Fibroblast of lung (primary cell): Measurements from ENCODE around the gene PON3. TPM values are rescaled to one million over a fixed set of nuclear protein-coding genes. Genes with fewer than 3 reads are reported as not detected.

ENCODE experiments used
- DNase-seq, 2 donors: peaks; one replicate each; pipeline versions ENCODE4 v3.0.0 to v3.0.0-alpha.2; 2010; ENCODE audit warnings: low read depth in 2 of 2
- H2AFZ ChIP-seq: 2 replicates; pipeline ENCODE4 v1.5.1; 2012; ENCODE audit warnings: low read length, control low read depth, inconsistent platforms
- H3K27ac ChIP-seq: 2 replicates; pipeline ENCODE4 v1.5.1; 2011; ENCODE audit warnings: low read length, control low read depth; ENCODE audit not compliant: insufficient read depth
- H3K27me3 ChIP-seq: 2 replicates; pipeline ENCODE4 v1.5.1; 2011; ENCODE audit warnings: mild to moderate bottlenecking, low read length; ENCODE audit not compliant: control insufficient read depth, insufficient read depth
- H3K36me3 ChIP-seq: 2 replicates; pipeline ENCODE4 v1.5.1; 2011; ENCODE audit warnings: low read length; ENCODE audit not compliant: control insufficient read depth, insufficient read depth
- H3K4me1 ChIP-seq: 2 replicates; pipeline ENCODE4 v1.5.1; 2011; ENCODE audit warnings: low read length; ENCODE audit not compliant: control insufficient read depth, insufficient read depth; ENCODE audit errors: extremely low read depth
- H3K4me2 ChIP-seq: 2 replicates; pipeline ENCODE4 v1.5.1; 2011; ENCODE audit warnings: low read length, control low read depth; ENCODE audit not compliant: insufficient read depth; ENCODE audit errors: extremely low read depth
- H3K4me3 ChIP-seq, 4 experiments: fragments of 200-600 bp in 1 of 4; sonication (generic) in 1 of 4; replicated peaks in 1 of 4; 2 replicates each; pipeline ENCODE4 v1.5.1; 2011 to 2016; ENCODE audit warnings: low read length in 4 of 4, low read depth in 3 of 4, mild to moderate bottlenecking in 3 of 4, control low read depth in 2 of 4, inconsistent platforms in 1 of 4, mixed read lengths in 1 of 4; ENCODE audit not compliant: insufficient read depth in 1 of 4; ENCODE audit errors: control extremely low read depth in 1 of 4
- H3K79me2 ChIP-seq: 2 replicates; pipeline ENCODE4 v1.5.1; 2012; ENCODE audit warnings: mild to moderate bottlenecking, low read length, inconsistent platforms; ENCODE audit not compliant: control insufficient read depth, insufficient read depth
- H3K9ac ChIP-seq: 2 replicates; pipeline ENCODE4 v1.5.1; 2011; ENCODE audit warnings: mild to moderate bottlenecking, low read length, control low read depth; ENCODE audit not compliant: insufficient read depth
- H3K9me3 ChIP-seq: 2 replicates; pipeline ENCODE4 v1.5.1; 2012; ENCODE audit warnings: low read depth, low read length; ENCODE audit not compliant: control insufficient read depth, insufficient read depth
- H4K20me1 ChIP-seq: 2 replicates; pipeline ENCODE4 v1.5.1; 2011; ENCODE audit warnings: low read length; ENCODE audit not compliant: control insufficient read depth, insufficient read depth; ENCODE audit errors: extremely low read depth
- CTCF ChIP-seq, 2 donors: IDR thresholded peaks in 1 of 2; conservative IDR thresholded peaks in 1 of 2; 1 replicate in 1 of 2; 2 replicates in 1 of 2; pipeline ENCODE4 v1.5.1; 2011 to 2012; ENCODE audit warnings: low read length in 2 of 2, control low read depth in 1 of 2, inconsistent platforms in 1 of 2, low read depth in 1 of 2, mild to moderate bottlenecking in 1 of 2
- EZH2 ChIP-seq: IDR thresholded peaks from 2 replicates; pipeline ENCODE4 v1.5.1; 2012; ENCODE audit warnings: low read length, control low read depth, mild to moderate bottlenecking; ENCODE audit errors: missing control alignments
- polyA plus RNA-seq, 2 donors: library from polyadenylated mRNA; depleted of rRNA in 1 of 2; stranded (reverse) in 1 of 2; unstranded in 1 of 2; fragments of >200 nt; gene quantifications; 2 replicates each; pipeline ENCODE4 v1.2.1, GENCODE V29; 2011 to 2012; ENCODE audit warnings: missing spikeins in 1 of 2
- total RNA-seq: library from RNA; depleted of rRNA; stranded (reverse); fragments of >200 nt; gene quantifications from 2 replicates; pipeline ENCODE4 v1.2.1, GENCODE V29; 2014

Gene PON3
- total and polyA plus RNA-seq, 2 donors (not counting 1 experiment from before 2014, with no cell fraction given), result under 0.01 to 0.50 TPM

DNA sequence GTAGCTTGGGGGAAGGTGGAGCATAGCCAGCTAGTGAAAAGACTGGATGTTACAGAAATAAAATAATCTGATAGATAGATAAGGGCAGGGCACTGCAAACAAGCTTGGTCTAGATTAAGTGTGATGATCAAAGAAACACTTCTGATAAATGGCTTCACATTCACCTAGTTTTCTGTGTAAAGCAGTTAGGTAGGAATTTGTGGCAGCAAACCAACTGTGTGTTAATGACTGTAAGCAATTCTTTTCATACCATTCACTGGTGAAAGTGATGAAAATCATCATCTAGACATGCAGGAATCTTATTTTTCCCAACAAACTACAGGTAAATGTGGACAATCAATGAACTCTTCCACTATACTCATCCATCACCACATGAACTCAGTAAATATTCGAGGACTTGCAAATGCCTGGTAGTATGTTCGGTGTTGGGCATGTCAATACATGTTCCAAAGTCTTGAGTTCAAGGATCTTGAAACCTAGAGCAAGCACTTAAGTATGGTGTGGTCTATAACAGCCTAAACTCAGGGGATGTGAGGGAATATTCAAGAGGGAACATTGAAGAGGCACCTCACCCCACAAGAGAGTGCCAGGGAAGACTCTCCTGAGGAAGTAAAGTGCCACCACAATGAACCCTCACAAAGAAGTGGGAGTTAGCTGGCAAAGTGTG is 20.5 kb downstream of the PON3 start:
- H2AFZ ChIP-seq, result no peak overlapping the region
- no peak overlapping the region for H3K27ac ChIP-seq
- no peak overlapping the region for H3K9ac ChIP-seq
- no peaks in the 10 kb centered on the region for H3K79me2 ChIP-seq
- DNase-seq, result peak in 1 of 2 donors; percentile 11
- no peaks in the 10 kb centered on the region for H3K27me3 ChIP-seq
- no peak for TF ChIP-seq EZH2
- no peak for TF ChIP-seq CTCF (conservative IDR thresholded peaks at IDR 0.05 in 1 of 2, IDR thresholded peaks at IDR 0.05 in 1 of 2; ENCODE audit: low read depth in 1 of 2, low read length in 2 of 2)
- H4K20me1 ChIP-seq, result no peaks in the 10 kb centered on the region
- no peaks in the 10 kb centered on the region for H3K36me3 ChIP-seq
- no peaks in the 10 kb centered on the region for H3K4me1 ChIP-seq
- H3K4me2 ChIP-seq, result no peak overlapping the region
- no peak overlapping the region for H3K4me3 ChIP-seq
- H3K9me3 ChIP-seq, result no peaks in the 10 kb centered on the region

GRCh38 chr7:95373323-95373722 is 22.9 kb downstream of the PON3 start:
- TF ChIP-seq CTCF (conservative IDR thresholded peaks at IDR 0.05 in 1 of 2, IDR thresholded peaks at IDR 0.05 in 1 of 2; ENCODE audit: low read depth in 1 of 2, low read length in 2 of 2) (no peak), EZH2 (no peak)
- no peak overlapping the region for H3K27ac ChIP-seq

DNA sequence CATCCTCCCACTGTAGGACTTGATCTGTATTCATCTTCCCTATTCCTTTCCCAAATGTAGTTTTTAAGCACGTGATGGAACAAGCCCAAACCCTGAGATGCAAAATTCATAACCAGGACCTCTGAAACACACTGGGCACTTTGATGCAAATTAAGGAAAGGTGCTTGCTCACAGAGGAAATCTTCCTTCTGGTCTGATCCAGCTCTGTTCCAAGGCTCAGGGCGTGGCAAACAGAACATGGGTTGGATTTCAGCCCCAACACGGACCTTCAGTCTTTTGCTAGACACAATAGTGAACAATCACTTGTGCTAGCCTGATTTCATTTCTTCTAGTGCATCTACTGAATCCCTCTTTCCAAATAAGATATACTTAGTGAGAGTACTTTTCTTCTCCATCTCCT is 27.9 kb downstream of the PON3 start:
- Histone ChIP-seq H3K27ac (no peak overlapping the region), H2AFZ (no peak overlapping the region), H3K36me3 (no peaks in the 10 kb centered on the region), H3K9me3 (no peaks in the 10 kb centered on the region), H4K20me1 (no peaks in the 10 kb centered on the region), H3K27me3 (no peaks in the 10 kb centered on the region), H3K4me3 (no peak overlapping the region), H3K4me2 (no peak overlapping the region), H3K9ac (no peak overlapping the region), H3K4me1 (no peaks in the 10 kb centered on the region), H3K79me2 (no peaks in the 10 kb centered on the region)
- DNase-seq, result no peak
- TF ChIP-seq CTCF (conservative IDR thresholded peaks at IDR 0.05 in 1 of 2, IDR thresholded peaks at IDR 0.05 in 1 of 2; ENCODE audit: low read depth in 1 of 2, low read length in 2 of 2) (no peak), EZH2 (no peak)

More at GRCh38 chr7:95373323-95373722, 22.9 kb downstream of the PON3 start:
- no peak overlapping the region for H3K4me2 ChIP-seq
- H3K9ac ChIP-seq, result no peak overlapping the region
- no peaks in the 10 kb centered on the region for H3K79me2 ChIP-seq
- H3K9me3 ChIP-seq, result no peaks in the 10 kb centered on the region
- no peak overlapping the region for H2AFZ ChIP-seq
- no peaks in the 10 kb centered on the region for H3K36me3 ChIP-seq
- no peaks in the 10 kb centered on the region for H3K4me1 ChIP-seq
- no peaks in the 10 kb centered on the region for H4K20me1 ChIP-seq
- no peaks in the 10 kb centered on the region for H3K27me3 ChIP-seq
- no peak overlapping the region for H3K4me3 ChIP-seq
- DNase-seq, result no peak
